Stimulated activated CD8-positive, alpha-beta memory T cell treated with anti-CD3 and anti-CD28 coated beads, Interleukin-15, amount 100 ng/mL, for 1 hour (primary cell): Measurements from ENCODE around the gene CCDC187.

Source experiments
- DNase-seq: peaks from one replicate; pipeline ENCODE4 v3.0.0-alpha.2; 2020; ENCODE audit warnings: low read depth

The CCDC187 gene

GRCh38 chr9:136204838-136205706 lies 98.8 kb downstream of the CCDC187 start, which contains the start of gene LHX3:
Gene LHX3 (minus strand): TSS chr9:136205128. CDS start chr9:136205012, 116 bp downstream.
- DNase-seq, result no peak

GRCh38 chr9:136204145-136204805 lies 99.6 kb downstream of the CCDC187 start:
- DNase-seq, result no peak

GRCh38 chr9:136203408-136204144 lies 100.3 kb downstream of the CCDC187 start:
- no peak for DNase-seq

GRCh38 chr9:136202454-136203407 lies 101.2 kb downstream of the CCDC187 start:
- DNase-seq, result no peak

GRCh38 chr9:136201609-136202453 lies 102.1 kb downstream of the CCDC187 start:
- no peak for DNase-seq

DNA sequence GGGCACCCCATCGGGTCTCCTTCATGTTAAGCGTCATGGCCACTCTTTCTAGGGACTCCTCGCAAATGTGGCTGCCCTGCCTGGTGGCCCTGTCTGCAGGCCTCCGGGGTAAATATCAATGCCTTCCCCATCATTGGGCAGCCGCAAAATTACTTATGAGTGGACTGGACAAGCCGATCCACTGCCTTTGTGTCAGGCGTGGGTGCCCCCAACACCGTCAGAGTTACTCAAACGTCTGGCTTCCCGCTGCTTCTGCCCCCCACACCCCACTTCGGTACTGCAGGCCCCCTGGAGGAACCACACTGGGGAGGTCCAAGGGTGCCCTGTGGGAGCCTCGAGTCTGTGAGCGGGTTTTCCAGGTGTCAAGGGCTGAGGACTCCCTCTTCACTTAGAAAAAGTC lies 102.7 kb downstream of the CCDC187 start:
- DNase-seq, result no peak

- DNase-seq, result no peak
These were observed 103.5 kb downstream of the CCDC187 start for GRCh38 chr9:136200424-136200823.
